Psoas muscle (tissue), 8 donors: ENCODE results near the gene PKD1L1. TPM values are rescaled to one million over a fixed set of nuclear protein-coding genes. Genes with fewer than 3 reads are reported as not detected.

ENCODE experiments used
- ATAC-seq, 4 donors: fragments of 200-7000 bp; cut with Tn5 transposase; one replicate each; pipeline ENCODE4 v1.9.1; 2020; ENCODE audit warnings: moderate library complexity in 3 of 4, mild to moderate bottlenecking in 2 of 4
- DNase-seq, 2 donors: peaks; one replicate each; pipeline ENCODE4 v3.0.0-alpha.2; 2020
- H3K27ac ChIP-seq: fragments of 200-600 bp; one replicate; pipeline ENCODE4 v1.8.0; 2022
- H3K27me3 ChIP-seq, 3 donors: fragments of 200-600 bp in 1 of 3; one replicate each; pipeline versions ENCODE4 v1.6.1 to v1.8.0; 2013 to 2022; ENCODE audit warnings: low read length in 2 of 3, mild to moderate bottlenecking in 2 of 3, moderate library complexity in 1 of 3; ENCODE audit not compliant: insufficient read depth in 3 of 3
- H3K36me3 ChIP-seq, 2 donors: fragments of 200-600 bp in 1 of 2; one replicate each; pipeline versions ENCODE4 v1.6.1 to v1.8.0; 2013 to 2022; ENCODE audit warnings: low read depth in 1 of 2, mild to moderate bottlenecking in 1 of 2, moderate library complexity in 1 of 2; ENCODE audit not compliant: insufficient read depth in 1 of 2
- H3K4me1 ChIP-seq: fragments of 200-600 bp; one replicate; pipeline ENCODE4 v1.8.0; 2022
- H3K4me3 ChIP-seq: fragments of 200-600 bp; one replicate; pipeline ENCODE4 v1.8.0; 2022; ENCODE audit warnings: mild to moderate bottlenecking
- H3K9me3 ChIP-seq: fragments of 200-600 bp; one replicate; pipeline ENCODE4 v1.8.0; 2022
- CTCF ChIP-seq: fragments of 200-600 bp; IDR thresholded peaks from one replicate; pipeline ENCODE4 v1.8.0; 2022; ENCODE audit warnings: antibody characterized with exemption
- WGBS, 3 donors: extraction: QIAGEN DNeasy Blood & Tissue Kit; methylation state at CpG; one replicate each; pipeline versions ENCODE4 v1.1.6 to v1.1.7; 2013; 5-methylcytosine and 5-hydroxymethylcytosine counted together
- intact Hi-C, 2 donors: fragments of 100-400 bp; cut with DNase I; formaldehyde crosslinking; loops; one replicate each; pipeline versions ENCODE4 v1.11.0 to v1.14.2; 2022
- polyA plus RNA-seq, 3 donors: library from polyadenylated mRNA; stranded (reverse); fragments of 200-250 nt; gene quantifications; one replicate each; pipeline ENCODE4 v1.2.3, GENCODE V29; 2013
- total RNA-seq, 4 donors: library from RNA; stranded (reverse); fragmentation: NEBNext Ultra II Directional in 2 of 4; extraction: Animal tissue kit (Norgen Biotek cat#: 25700) in 2 of 4; gene quantifications; one replicate each; pipeline versions ENCODE4 v1.2.1 to v1.2.4, GENCODE V29; 2021 to 2023
- donor health status: healthy with polysubstance abuse.
- donor health status: DM: no; HTN: no; CAD: no; lungs with moderate emphysema.
- donor health status: Bipolar disorder and iron deficiency.
- donor health status: healthy.
- donor health status: DM: yes; HTN: yes; CAD: no.
- donor health status: DM: no; HTN: no; CAD: no.
- donor health status: DM: no; HTN: no; CAD: no.
- donor health status: DM: yes; HTN: yes; CAD: no.

PKD1L1 gene
- total and polyA plus RNA-seq, 7 donors, result 0.56 to 1.4 (median 0.79) TPM

DNA sequence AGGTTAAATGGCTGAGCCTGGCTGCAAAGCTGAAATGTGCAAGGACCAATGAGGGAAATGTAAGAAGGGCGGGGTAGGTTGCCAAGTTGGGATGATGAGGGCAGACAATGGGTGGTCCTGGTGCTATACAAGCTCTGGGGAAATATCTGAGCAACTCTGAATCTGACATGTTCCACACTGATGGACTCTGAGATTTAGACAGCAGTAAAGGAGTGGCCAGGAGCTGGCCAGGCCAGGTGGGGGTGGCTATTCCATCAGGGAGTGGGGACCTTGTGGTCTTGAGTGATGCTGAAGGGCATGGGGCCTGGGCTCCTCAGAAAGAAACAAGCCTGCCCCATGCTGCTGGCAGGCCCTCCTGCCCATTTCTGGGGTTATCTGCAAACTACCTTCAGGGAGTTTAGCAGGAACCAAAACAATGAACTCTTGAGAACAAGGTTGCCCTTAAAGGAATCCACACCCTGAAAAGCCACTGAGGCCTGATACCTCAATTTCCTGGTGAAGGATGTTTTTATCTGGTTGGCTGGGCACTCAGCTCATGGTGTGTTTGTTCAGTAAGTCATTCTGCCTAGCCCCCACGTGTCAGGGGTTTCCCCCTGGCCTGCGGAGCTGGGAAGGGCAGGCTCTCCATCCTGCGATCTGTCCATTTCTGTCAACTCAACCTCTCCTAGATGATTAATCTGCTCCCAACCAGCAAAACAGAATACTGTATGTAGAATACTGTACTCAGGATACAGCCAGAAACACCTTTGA is 223.1 kb downstream of the PKD1L1 start:
- no peak for ATAC-seq

More for the DNA sequence above, 223.1 kb downstream of the PKD1L1 start:
- Histone ChIP-seq H3K9me3 (no peaks in the 10 kb centered on the region), H3K27ac (no peak overlapping the region), H3K36me3 (no peaks in the 10 kb centered on the region), H3K4me3 (no peak overlapping the region), H3K4me1 (no peaks in the 10 kb centered on the region), H3K27me3 (no peaks in the 10 kb centered on the region)
- 81 to 95% (median 86%) methylated on average over 4 of the region's 4 CpGs for WGBS, 3 donors
- no peak for TF ChIP-seq CTCF
- DNase-seq, result no peak
- intact Hi-C loops, result no loop called here

Other genes with a start within 250 kb of the PKD1L1 start
- gene HUS1, start 31.1 kb upstream of the PKD1L1 start, total RNA-seq, result 10 to 100 TPM; 26.3 to 30.7 (median 27.3) TPM
- 10 to 100 TPM; 17.8 to 29.8 (median 17.8) TPM for gene HUS1, start 31.1 kb upstream of the PKD1L1 start, polyA plus RNA-seq
- gene SUN3, start 80.6 kb upstream of the PKD1L1 start, total RNA-seq, result under 1 TPM in 1 of 4 donors, not detected in 3; 0.54 TPM
- gene SUN3, start 80.6 kb upstream of the PKD1L1 start, polyA plus RNA-seq, result under 1 TPM in 1 of 3 donors, not detected in 2; 0.01 TPM
- not detected for gene C7orf57, start 87.1 kb upstream of the PKD1L1 start, total RNA-seq
- under 1 TPM in 2 of 3 donors, not detected in 1; 0.01 to 0.06 TPM for gene C7orf57, start 87.1 kb upstream of the PKD1L1 start, polyA plus RNA-seq
- gene UPP1, start 140.8 kb upstream of the PKD1L1 start, total RNA-seq, result 10 to 100 TPM in 3 of 4 donors, 1 to 10 TPM in 1; 7.5 to 14.5 (median 12.6) TPM
- gene UPP1, start 140.8 kb upstream of the PKD1L1 start, polyA plus RNA-seq, result 100 to 1,000 TPM in 1 of 3 donors, 10 to 100 TPM in 2; 10.3 to 250 (median 11.9) TPM
- under 1 TPM in 3 of 4 donors, not detected in 1; 0.06 to 0.12 (median 0.10) TPM for gene ABCA13, start 223.0 kb upstream of the PKD1L1 start, total RNA-seq
- gene ABCA13, start 223.0 kb upstream of the PKD1L1 start, polyA plus RNA-seq, result not detected